Heart left ventricle (tissue), 13 donors: Measurements from ENCODE around the gene CTNND2.

Source experiments
- POLR2A ChIP-seq, 2 donors: fragments of 450-650 bp; IDR thresholded peaks; one replicate each; pipeline ENCODE4 v1.6.1; 2017; ENCODE audit warnings: antibody characterized with exemption in 2 of 2, mild to moderate bottlenecking in 2 of 2, moderate library complexity in 2 of 2
- TF ChIP-seq, protein P1 (sequence below), 12 donors: fragments of 200-600 bp; sonication (generic) in 4 of 12; IDR thresholded peaks; one replicate each; pipeline versions ENCODE4 v1.5.0 to v1.8.0; 2018 to 2022; ENCODE audit warnings: antibody characterized with exemption in 12 of 12, mild to moderate bottlenecking in 5 of 12
- donor health status: ischemic (EF 13 %, LVEDD 7.1; RV severe dilation, severe dysfunction).
- donor health status: DM: no; HTN: yes; CAD: no.
- donor health status: DM: no; HTN: no; CAD: no.
- donor health status: ischemic (EF 25% LVEDD 6.9; RV normal size, moderate dysfunction).
- donor health status: ischemic (EF 25% LVEDD 5.7; RV mildly dilated, moderate dysfunction).
- donor health status: ischemic (EF 35%, LVEDD 5.7; RV mildly dilated, moderate dysfunction).
- donor health status: nonischemic (EF 11% LVEDD 7.7; RV severe dilation, severe dysfunction).
- donor health status: DM: yes; HTN: yes; CAD: no.
- donor health status: PGD.
- donor health status: ischemic (EF 29% LVEDD 5.4; RV normal size, mild dysfunction).
- donor health status: nonischemic (EF 23%, LVEDD 6.1; RV moderate dilation, normal function).

DNA sequence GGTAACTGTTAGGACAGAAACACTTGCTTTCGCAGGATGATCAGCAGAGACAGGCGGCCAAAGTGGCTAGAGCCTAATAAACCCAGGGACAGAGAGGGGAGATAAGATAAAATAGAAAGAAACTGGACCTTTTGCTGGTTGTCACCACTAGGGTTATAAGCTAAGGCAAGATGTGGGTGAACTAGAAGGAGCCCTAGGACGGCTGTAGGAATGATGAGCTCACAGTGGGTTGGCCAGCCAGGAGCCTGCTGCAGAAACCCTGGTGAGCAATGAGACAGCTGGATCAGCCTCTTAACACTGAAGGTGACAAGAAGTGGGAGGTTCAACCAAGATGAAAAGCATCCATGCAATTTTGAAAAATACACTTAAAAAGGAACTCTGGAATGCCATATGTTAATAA is 13.5 kb downstream of the CTNND2 start:
- TF ChIP-seq, protein P1, sequence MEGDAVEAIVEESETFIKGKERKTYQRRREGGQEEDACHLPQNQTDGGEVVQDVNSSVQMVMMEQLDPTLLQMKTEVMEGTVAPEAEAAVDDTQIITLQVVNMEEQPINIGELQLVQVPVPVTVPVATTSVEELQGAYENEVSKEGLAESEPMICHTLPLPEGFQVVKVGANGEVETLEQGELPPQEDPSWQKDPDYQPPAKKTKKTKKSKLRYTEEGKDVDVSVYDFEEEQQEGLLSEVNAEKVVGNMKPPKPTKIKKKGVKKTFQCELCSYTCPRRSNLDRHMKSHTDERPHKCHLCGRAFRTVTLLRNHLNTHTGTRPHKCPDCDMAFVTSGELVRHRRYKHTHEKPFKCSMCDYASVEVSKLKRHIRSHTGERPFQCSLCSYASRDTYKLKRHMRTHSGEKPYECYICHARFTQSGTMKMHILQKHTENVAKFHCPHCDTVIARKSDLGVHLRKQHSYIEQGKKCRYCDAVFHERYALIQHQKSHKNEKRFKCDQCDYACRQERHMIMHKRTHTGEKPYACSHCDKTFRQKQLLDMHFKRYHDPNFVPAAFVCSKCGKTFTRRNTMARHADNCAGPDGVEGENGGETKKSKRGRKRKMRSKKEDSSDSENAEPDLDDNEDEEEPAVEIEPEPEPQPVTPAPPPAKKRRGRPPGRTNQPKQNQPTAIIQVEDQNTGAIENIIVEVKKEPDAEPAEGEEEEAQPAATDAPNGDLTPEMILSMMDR (IDR thresholded peaks at IDR 0.05), result no peak
- TF ChIP-seq POLR2A (IDR thresholded peaks at IDR 0.05), result no peak
